HG02970 (cell line): ENCODE data around the gene CASP6.

Experiments used
- ATAC-seq: cut with Tn5 transposase; IDR thresholded peaks from one replicate; pipeline ENCODE4 v1.9.1; 2021; ENCODE audit warnings: mild to moderate bottlenecking, moderate library complexity, moderate number of reproducible peaks; ENCODE audit not compliant: unreplicated experiment, low FRiP score

CASP6 gene

DNA sequence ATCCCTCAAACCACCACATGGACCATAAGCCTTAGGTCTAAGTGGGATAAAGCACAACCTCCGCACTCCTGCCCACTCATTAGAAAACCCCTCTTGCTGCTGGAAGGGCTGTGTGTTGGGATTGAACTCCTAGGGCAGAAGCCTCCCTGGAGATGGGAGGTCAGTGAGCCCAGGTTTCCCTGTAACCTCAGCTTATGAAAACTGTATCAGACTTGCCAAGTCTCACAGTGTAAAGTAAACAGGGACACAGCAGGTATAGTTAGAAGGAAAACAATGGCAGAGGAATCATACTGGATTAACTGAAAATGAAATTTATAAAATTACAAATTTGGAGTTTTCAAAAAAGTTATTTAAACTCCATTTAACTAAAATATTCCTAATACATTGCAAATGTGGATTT lies 29.9 kb downstream of the CASP6 start:
- ATAC-seq: no peak

GRCh38 chr4:109672169-109672930 lies 30.9 kb downstream of the CASP6 start:
- no peak for ATAC-seq

GRCh38 chr4:109671350-109671749 lies 31.9 kb downstream of the CASP6 start:
- ATAC-seq: no peak

DNA sequence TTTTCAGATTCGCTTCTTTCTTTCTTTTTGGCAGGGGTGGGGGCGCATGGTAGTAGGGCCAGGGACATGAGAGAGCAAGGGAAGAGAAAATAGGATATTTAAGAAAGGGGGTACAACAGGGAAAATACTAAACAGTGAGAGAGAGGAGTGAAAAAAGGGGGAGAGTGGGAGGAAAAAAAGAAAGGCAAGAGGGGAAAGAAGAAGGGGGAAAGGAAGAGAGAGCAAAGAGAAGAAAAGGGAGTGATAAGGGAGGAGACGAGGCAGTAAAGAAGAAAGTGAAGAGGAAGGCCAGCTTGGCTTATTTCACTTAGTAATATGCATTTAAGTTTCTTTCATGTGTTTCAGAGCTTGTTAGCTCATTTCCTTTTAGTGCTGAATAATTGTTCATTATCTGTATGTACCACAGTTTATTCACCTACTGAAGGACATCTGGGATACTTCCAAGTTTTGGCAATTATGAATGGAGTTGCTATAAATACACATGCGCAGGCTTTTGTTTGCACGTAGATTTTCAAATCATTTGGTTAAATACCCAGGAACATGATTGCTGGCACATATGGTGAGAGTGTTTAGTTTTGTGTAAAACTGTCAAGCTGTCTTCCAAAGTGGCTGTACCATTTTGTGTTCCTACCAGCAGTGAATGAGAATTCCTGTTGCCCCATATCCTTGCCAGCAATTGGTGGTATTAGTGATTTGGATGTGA lies 37.3 kb downstream of the CASP6 start:
- ATAC-seq: no peak

- no peak for ATAC-seq
These were observed 40.5 kb downstream of the CASP6 start for GRCh38 chr4:109662771-109663170.

GRCh38 chr4:109662116-109662515 lies 41.1 kb downstream of the CASP6 start:
- ATAC-seq: no peak

- no peak for ATAC-seq
These were observed 44.3 kb downstream of the CASP6 start for GRCh38 chr4:109658871-109659410.

DNA sequence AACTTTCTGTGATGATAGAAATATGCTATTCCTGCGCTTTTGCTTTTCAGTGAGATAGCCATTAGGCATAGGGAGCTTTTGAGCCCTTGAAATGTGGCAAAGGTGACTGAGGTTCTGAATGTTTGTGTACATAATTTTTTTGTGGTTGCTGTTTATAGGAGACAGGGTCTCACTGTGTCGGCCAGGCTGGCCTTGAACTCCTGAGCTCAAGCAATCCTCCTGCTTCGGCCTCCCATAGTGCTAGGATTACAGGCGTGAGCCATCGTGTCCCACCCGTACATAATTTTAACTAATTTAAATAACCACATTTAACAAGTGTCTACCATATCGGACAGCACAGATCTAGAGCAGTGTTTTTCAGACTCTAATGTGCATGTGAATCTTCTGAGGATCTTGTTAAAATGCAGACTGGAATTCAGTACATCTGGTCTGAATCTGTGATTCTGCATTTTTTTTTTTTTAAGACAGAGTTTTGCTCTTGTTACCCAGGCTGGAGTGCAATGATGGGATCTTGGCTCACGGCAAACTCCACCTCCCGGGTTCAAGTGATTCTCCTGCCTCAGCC lies 45.3 kb downstream of the CASP6 start:
- no peak for ATAC-seq

- ATAC-seq: no peak
These were observed 47.8 kb downstream of the CASP6 start for GRCh38 chr4:109655396-109655795.

- peak; percentile 79 for ATAC-seq
These were observed 53.4 kb downstream of the CASP6 start for GRCh38 chr4:109649872-109650271.

- no peak for ATAC-seq
These were observed 54.2 kb downstream of the CASP6 start for GRCh38 chr4:109648997-109649575.

- ATAC-seq: peak; percentile 57
These were observed 54.8 kb downstream of the CASP6 start for GRCh38 chr4:109648266-109648996.

DNA sequence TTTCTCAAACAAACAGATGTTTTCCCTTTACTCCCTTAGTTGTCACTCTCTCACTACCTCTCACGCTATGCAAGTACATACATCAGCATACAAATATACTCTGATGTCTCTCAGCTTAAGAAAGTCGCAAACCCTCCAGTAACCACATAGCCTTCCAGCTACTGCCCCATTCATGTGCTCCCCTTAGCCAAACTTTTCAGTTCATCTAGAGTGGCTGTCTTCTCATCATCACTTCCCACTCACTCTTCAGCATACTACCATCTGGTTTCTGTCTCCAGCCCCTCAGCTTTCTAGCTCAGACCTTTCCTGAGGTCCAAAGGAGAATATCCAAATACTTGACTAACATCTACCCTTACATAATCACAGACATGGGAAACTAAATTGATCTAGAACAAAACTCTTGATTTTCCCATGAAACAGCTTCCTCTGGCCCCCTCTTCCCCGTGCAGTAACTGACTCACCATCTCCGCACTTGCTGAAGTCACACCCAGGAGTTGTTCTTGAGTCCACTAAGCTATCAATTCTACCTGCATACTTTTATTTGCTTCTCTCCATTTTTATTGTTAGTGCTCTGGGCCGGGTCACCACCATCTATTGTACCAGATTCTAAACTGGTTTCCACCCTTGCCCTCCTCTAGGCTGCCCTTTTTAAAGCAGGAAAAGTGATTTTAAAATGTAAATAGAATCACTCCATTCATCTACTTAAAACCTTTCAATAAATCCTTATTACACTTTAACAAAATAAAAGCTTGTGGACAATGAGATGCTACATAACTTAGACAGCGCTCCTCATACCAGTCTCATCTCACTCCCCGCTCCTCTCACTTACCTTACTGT lies 57.2 kb downstream of the CASP6 start:
- no peak for ATAC-seq

DNA sequence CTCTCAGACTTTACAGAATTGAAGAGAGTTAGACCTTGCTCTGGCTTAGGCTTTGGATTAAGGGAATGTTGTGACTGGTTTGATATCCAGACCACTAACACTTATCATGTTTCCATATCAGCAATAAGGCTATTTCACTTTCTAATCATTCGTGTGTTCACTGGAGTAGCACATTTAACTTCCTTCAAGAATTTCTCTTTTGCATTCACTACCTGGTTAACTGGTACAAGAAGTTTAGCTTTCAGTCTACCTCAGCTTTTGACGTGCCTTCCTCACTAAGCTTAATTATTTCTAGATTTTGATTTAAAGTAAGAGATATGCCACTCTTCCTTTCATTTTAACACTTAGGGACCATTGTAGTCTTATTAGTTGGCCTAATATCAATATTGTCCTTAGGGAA lies 62.6 kb downstream of the CASP6 start:
- ATAC-seq: no peak
